GM19455 (cell line): ENCODE measurements around the gene NRXN2.

Experiments
- ATAC-seq: cut with Tn5 transposase; IDR thresholded peaks from one replicate; pipeline ENCODE4 v1.9.1; 2021; ENCODE audit not compliant: unreplicated experiment

The NRXN2 gene

GRCh38 chr11:64759131-64759721, 36.2 kb upstream of the NRXN2 start:
- no peak for ATAC-seq

DNA sequence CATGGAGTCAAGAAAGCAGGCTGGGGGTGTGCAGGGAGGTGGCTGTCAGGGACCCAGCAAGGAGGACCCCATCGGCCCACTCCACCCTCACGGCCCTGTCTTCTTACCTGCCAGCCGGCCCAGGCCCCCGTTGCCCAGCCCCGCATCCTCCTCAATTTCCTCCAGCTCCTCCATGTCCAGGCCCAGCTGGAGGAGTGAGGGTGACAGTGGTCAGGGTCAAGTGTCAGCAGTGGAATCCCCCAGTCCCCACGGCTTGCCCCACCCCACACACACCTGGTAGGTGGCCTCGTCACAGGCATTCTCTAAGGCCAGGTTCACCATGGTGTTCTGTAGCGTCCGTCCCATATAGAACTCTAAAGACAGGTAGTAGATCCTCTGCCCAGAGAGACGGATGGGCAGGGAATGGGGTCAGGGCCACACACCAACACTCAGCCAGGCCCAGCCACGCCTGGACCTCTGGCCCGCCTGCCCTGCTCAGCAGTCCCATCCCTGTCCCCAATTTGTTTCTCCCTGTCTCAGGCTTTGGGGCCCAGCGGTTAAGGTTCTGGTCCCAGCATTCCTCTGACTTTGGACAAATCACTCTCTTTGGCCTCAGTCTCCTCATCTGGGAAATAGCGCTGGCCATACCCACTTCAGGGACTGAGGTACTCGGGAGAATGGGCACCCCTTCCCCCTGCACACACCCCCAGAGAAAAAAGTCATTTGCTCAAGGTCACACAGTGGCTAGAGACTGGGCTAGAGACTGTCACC, 35.5 kb upstream of the NRXN2 start:
- ATAC-seq, result no peak

GRCh38 chr11:64757549-64758329, 34.7 kb upstream of the NRXN2 start:
- no peak for ATAC-seq

- ATAC-seq, result no peak
Observed at GRCh38 chr11:64755681-64756361, 32.8 kb upstream of the NRXN2 start.

DNA sequence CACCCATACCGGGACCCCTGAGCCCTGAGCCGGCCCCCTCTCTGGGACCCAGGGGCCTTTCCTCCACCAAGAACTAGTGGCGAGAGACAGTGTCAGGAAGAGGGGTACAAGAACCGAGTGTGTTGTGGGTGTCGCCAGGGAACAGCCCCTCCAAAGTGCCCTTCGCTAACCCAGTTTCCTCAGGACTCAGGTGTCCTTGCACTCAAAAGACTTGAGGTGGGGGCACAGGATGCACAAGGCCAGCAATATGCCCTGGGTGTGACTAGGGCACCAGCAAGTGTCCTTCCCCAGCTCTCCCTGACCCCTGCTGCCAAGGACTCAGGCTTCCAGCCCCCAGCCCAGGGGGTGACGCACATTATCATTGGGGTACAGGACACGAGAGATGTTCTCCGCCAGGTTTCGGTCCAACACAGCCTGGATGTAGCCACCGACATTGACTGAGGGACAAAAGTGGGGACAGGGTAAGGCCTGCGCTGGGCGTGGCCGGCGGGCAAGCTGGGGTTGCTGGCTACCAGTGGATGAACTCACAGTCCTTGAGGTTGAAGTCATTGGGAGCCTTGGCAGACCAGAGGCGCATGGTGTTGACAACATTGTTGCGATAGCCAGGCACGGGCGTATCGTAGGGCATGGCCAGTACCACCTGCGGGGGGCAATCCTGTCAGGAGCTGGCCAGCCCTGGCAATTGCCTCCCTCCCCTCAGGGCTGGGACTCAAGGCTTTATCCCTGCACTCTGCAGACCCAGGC, 32.1 kb upstream of the NRXN2 start:
- ATAC-seq, result no peak

GRCh38 chr11:64754124-64754918, 31.3 kb upstream of the NRXN2 start:
- ATAC-seq, result no peak

- no peak for ATAC-seq
Observed at GRCh38 chr11:64753380-64754123, 30.6 kb upstream of the NRXN2 start.

DNA sequence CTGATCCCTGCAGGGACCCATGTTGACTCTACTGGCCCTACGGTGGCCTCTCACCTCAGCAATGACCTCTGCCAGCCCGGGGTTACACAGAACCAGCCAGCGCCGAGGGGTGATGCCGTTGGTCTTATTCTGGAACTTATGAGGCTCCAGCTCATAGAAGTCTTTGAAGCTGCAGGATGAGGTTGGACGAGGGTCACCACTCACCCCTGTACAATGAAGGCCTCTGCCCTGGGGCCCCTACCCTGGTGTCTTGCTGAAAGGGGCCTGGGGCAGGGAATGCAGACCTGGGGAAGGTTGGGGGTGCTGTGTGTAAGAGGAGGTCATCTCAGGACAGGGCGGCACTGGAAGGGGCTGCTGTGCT, 30.0 kb upstream of the NRXN2 start:
- no peak for ATAC-seq

DNA sequence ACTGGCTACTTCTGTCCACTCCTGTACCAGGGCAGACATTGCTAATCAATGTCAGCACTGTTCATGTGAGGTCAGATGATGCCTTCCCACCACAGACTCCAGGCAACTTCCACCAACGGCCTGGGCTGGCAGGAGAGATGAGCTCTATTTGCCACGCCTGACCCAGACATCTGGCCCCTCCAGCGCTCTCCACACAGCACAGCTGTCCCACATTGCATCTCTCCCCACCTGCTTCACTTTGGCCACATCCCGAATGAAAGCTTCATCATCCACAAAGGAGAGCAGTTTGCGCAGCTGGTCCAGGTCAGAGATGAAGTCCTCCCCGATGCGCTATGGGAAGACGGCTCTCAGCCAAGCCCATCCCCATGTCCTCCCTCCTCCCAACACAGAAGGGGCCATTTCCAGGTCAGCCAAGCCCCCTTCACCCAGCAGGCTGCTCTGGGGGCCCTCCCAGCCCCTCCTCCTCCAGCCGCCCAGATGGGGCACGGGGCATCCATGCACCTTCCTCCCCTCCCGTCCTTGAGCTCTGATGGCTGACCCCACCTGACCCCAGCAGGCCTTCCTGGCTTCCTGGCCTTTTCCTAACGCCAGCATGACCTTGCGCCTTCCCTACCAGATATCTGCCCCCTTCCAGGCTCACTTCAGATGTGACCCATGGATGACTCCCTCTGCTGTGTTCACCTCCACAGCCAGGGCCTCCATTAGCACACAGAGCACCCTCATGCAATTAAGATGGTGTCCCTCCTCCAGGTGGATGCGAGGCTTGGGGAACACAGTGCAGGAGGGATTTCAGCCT, 29.4 kb upstream of the NRXN2 start:
- ATAC-seq, result no peak

DNA sequence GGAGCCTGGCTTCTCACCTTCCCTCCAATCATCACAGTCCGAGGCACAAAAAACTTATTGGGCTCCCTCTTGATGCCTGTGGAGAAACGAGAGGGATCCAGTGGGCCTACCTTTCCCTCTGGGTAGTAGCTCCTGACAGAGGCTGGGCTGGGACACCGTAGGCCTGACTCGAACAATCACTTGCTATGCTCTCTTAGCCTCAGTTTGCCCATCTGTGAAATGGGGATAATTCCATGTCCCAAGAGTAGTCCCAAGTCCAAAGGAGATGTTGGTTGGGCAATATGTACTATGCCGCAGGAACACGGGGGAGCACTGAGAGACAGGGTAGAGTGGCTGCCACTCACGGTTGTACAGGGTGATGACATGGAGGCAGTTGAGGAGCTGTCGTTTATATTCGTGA, 28.6 kb upstream of the NRXN2 start:
- no peak for ATAC-seq

- ATAC-seq, result no peak
Observed at GRCh38 chr11:64751136-64751535, 28.1 kb upstream of the NRXN2 start.

- no peak for ATAC-seq
Observed at GRCh38 chr11:64750361-64751054, 27.5 kb upstream of the NRXN2 start.

DNA sequence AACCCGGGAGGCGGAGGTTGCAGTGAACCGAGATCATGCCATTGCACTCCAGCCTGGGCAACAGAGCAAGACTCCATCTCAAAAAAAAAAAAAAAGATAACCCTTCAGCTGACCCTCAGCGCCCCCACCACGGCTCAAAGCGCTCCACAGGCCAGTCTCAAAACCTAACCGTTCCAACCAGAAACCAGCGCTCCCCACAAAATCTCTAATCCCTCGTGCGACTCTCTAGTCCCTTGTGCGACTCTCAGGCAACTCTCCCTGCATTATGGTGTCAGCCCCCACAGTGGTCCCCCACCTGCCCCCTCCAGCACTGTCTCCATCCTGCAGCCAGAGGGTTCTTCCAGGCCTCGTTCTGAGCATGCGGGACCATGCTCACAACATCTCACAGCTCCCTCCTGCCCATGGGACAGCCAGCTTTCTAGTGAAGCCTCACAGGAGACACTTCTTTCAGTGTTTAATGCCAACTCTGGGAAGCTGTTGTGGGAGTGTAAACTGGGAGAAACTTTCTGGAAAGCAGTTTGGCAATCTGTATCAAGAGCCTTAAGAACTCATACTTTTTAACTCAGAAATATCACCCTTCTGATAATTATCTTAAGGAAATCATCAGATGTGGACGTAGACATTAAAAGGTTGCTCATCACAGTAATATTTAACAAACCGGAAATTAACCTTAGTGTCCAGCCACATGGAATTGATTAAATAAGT, 25.1 kb upstream of the NRXN2 start:
- ATAC-seq, result no peak

DNA sequence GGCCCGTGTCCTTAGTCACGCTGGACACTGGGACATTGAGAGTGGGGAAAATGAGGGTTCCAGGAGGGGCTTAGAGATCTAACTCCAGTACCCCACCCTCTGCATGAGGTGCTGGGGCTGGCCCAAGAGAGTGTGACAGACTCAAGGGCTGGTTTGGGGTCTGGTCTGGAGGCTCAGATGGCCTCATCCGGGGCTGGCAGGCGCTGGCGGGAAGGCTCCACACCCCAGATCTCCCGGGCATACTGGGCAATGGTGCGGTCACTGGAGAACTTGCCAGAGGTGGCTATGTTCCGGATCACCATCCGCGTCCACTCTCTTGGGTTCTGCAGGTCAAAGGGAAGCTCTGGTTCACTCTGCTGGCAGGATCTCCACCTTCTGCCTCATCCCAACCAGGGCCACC, 23.5 kb upstream of the NRXN2 start:
- no peak for ATAC-seq

DNA sequence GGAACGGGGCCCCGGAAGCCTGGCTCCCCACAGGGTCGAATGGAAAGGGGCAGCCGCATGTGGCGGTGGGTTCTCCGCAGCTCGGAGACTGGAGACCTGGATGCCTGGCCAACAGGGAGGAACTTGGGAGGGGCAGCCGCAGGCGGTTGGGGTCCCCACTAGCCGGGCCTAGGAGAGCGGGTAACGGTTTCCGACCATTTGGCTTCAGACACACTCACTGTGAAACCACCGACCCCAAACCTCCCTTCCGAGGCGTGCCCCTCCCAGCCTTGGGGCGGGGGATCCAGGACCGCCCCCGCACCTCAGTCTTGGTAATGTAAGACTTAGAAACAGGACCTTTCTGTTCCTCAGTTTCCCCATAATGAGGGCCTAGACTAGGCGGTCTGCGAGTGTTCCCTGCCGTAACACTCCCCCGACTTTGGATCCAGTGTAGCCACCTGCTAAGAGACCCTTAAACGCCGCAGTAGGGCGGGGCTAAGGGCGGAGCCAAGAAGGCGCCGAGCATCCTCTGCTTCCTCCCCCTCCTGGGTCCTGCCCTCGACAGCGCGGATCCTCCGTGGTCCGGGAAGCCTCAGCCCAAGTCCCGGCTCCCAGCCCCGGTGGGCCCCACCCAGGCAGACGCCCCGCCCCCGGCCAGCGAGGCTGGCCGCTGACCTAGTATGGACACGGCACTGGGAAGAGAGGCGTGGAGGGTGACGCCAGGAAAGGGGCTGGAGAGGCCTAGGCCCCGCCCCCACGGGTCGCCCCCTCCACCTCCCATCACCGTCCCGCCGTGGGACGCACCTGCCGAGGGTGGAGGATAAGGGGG, 22.7 kb upstream of the NRXN2 start:
- ATAC-seq, result no peak

DNA sequence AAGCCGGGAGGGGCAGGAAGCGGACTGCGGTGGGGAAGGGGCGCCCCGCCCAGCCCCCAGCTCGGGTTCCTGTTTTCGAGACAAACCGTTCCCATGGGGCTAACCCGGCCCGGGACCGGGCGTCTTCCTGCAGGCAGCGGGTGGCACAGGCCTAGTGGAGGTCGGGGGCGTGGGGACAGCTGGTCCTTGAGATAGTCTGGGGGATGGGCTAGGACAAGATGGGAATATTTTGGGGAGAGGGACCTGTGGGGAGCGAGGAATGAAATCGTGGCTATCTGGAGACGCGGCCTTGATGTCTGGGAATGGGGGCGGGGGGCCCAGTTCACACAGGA, 22.2 kb upstream of the NRXN2 start:
- no peak for ATAC-seq
